GM12878 (cell line): ENCODE measurements around the gene ST6GALNAC3.

Source experiments
- CHD2 ChIP-seq: IDR thresholded peaks from 2 replicates; pipeline ENCODE4 v1.6.1; 2011; ENCODE audit warnings: low read depth, low read length, improper control_type of control experiment, borderline replicate concordance
- ESRRA ChIP-seq: IDR thresholded peaks from 2 replicates; pipeline ENCODE4 v1.6.1; 2012; ENCODE audit warnings: mild to moderate bottlenecking, low read length, improper control_type of control experiment
- IKZF2 ChIP-seq, 2 experiments: fragments of 450-650 bp; IDR thresholded peaks; 2 replicates each; pipeline ENCODE4 v1.6.1; 2017; ENCODE audit warnings: mild to moderate bottlenecking in 2 of 2, moderate library complexity in 2 of 2
- JUND ChIP-seq: IDR thresholded peaks from 2 replicates; pipeline ENCODE4 v1.6.1; 2012; ENCODE audit warnings: low read depth, mild to moderate bottlenecking, low read length, improper control_type of control experiment, moderate library complexity
- POU2F2 ChIP-seq: IDR thresholded peaks from 3 replicates; pipeline ENCODE4 v1.6.1; 2011; ENCODE audit warnings: low read depth, mild to moderate bottlenecking, low read length, borderline replicate concordance
- RFX5 ChIP-seq: IDR thresholded peaks from 2 replicates; pipeline ENCODE4 v1.6.1; 2011; ENCODE audit warnings: low read depth, low read length, improper control_type of control experiment
- TAF1 ChIP-seq: IDR thresholded peaks from 2 replicates; pipeline ENCODE4 v1.6.1; 2011; ENCODE audit warnings: mild to moderate bottlenecking, low read depth, low read length, borderline replicate concordance
- ZZZ3 ChIP-seq: IDR thresholded peaks from 2 replicates; pipeline ENCODE4 v1.6.1; 2011; ENCODE audit warnings: low read depth; ENCODE audit not compliant: control insufficient read depth, insufficient read length

- no peak for TF ChIP-seq IKZF2 (IDR thresholded peaks at IDR 0.05)
- no peak for TF ChIP-seq CHD2
- no peak for TF ChIP-seq JUND
- no peak for TF ChIP-seq ESRRA
- no peak for TF ChIP-seq TAF1
- no peak for TF ChIP-seq RFX5
- TF ChIP-seq ZZZ3 = no peak
- no peak for TF ChIP-seq POU2F2
Observed at GRCh38 chr1:76635784-76636183, 561.2 kb downstream of the ST6GALNAC3 start.
